Measurements from ENCODE around the gene MINDY4.

DNA sequence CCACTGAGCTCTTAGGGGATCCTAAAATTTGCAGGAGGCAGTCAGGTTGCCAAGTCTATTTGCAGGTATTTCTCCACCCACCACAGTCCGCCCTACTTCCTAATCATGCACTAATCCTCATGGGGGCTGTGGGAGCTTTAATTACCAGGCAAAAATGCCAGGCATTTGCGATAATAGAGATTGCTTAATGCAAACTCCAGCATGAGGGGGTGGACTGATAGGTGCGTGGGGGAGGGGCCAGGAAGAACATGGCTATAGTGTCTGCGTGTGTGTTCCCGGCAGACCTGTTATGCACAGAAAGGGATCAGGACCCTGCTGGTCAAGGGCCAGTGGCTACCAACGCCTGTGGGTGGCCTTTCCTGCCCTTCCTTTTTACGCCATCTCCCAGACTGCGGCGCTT, 124.8 kb downstream of the MINDY4 start:
- TF ChIP-seq SSRP1 (CRISPR knock-in tag; IDR thresholded peaks at IDR 0.05) (no peak), PHF21A (CRISPR knock-in tag; IDR thresholded peaks at IDR 0.05) (no peak), YY1 (IDR thresholded peaks at IDR 0.05; ENCODE audit: insufficient read depth, insufficient replicate concordance, low read depth, low read length) (no peak), ZBTB20 (CRISPR knock-in tag; IDR thresholded peaks at IDR 0.05; ENCODE audit: borderline replicate concordance, low read depth) (no peak), ZNF20 (CRISPR knock-in tag; IDR thresholded peaks at IDR 0.05) (no peak), RAD21 (CRISPR knock-in tag; IDR thresholded peaks at IDR 0.05) (no peak), SIN3A (IDR thresholded peaks at IDR 0.05; ENCODE audit: borderline replicate concordance, low read depth, low read length) (no peak)
- TF ChIP-seq, protein P1, sequence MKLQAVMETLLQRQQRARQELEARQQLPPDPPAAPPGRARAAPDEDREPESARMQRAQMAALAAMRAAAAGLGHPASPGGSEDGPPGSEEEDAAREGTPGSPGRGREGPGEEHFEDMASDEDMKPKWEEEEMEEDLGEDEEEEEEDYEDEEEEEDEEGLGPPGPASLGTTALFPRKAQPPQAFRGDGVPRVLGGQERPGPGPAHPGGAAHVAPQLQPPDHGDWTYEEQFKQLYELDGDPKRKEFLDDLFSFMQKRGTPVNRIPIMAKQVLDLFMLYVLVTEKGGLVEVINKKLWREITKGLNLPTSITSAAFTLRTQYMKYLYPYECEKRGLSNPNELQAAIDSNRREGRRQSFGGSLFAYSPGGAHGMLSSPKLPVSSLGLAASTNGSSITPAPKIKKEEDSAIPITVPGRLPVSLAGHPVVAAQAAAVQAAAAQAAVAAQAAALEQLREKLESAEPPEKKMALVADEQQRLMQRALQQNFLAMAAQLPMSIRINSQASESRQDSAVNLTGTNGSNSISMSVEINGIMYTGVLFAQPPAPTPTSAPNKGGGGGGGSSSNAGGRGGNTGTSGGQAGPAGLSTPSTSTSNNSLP (IDR thresholded peaks at IDR 0.05; ENCODE audit: low read depth, low read length) = no peak
- TF ChIP-seq, protein P2, sequence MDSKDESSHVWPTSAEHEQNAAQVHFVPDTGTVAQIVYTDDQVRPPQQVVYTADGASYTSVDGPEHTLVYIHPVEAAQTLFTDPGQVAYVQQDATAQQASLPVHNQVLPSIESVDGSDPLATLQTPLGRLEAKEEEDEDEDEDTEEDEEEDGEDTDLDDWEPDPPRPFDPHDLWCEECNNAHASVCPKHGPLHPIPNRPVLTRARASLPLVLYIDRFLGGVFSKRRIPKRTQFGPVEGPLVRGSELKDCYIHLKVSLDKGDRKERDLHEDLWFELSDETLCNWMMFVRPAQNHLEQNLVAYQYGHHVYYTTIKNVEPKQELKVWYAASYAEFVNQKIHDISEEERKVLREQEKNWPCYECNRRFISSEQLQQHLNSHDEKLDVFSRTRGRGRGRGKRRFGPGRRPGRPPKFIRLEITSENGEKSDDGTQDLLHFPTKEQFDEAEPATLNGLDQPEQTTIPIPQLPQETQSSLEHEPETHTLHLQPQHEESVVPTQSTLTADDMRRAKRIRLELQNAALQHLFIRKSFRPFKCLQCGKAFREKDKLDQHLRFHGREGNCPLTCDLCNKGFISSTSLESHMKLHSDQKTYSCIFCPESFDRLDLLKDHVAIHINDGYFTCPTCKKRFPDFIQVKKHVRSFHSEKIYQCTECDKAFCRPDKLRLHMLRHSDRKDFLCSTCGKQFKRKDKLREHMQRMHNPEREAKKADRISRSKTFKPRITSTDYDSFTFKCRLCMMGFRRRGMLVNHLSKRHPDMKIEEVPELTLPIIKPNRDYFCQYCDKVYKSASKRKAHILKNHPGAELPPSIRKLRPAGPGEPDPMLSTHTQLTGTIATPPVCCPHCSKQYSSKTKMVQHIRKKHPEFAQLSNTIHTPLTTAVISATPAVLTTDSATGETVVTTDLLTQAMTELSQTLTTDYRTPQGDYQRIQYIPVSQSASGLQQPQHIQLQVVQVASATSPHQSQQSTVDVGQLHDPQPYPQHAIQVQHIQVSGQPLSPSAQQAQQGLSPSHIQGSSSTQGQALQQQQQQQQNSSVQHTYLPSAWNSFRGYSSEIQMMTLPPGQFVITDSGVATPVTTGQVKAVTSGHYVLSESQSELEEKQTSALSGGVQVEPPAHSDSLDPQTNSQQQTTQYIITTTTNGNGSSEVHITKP (CRISPR knock-in tag; IDR thresholded peaks at IDR 0.05; ENCODE audit: low read depth) = no peak

All from HepG2 (cell line).